Activated CD8-positive, alpha-beta memory T cell treated with anti-CD3 and anti-CD28 coated beads for 1 hour (primary cell): ENCODE data around the gene EHMT2.

Experiments used
- DNase-seq, 2 donors: peaks; one replicate each; pipeline ENCODE4 v3.0.0-alpha.2; 2020; ENCODE audit warnings: low read depth in 1 of 2; ENCODE audit errors: extremely low read depth in 1 of 2

EHMT2 gene

DNA sequence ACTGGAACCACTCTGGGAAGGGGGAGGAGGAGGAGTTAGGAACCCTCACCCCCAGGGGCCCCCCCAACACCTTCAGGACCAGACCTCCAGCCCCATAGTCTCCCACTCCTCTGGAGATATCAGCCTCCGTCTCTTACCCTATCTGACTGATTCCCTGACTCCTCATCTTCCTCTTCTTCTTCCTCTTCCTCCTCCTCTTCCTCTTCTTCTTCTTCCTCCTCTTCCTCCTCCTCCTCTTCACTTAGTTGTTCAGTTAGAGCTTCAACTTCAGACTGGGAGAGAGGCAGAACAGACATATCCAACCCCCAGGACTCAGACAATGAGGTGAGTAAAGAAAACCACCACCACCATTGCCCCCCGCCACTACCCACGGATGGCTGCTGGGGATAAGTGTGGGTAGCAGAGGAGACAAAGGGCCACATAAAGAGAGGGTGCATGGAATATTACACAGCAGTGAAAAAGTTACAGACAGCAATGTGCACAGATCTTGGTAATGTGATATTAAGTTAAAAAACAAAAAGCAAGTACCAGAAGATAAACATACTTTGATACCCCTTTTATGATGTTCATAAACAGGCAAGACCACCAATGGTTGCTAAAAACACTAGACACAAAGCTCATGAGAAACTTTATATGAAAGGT is 8.0 kb downstream of the EHMT2 start:
- DNase-seq: no peak

DNA sequence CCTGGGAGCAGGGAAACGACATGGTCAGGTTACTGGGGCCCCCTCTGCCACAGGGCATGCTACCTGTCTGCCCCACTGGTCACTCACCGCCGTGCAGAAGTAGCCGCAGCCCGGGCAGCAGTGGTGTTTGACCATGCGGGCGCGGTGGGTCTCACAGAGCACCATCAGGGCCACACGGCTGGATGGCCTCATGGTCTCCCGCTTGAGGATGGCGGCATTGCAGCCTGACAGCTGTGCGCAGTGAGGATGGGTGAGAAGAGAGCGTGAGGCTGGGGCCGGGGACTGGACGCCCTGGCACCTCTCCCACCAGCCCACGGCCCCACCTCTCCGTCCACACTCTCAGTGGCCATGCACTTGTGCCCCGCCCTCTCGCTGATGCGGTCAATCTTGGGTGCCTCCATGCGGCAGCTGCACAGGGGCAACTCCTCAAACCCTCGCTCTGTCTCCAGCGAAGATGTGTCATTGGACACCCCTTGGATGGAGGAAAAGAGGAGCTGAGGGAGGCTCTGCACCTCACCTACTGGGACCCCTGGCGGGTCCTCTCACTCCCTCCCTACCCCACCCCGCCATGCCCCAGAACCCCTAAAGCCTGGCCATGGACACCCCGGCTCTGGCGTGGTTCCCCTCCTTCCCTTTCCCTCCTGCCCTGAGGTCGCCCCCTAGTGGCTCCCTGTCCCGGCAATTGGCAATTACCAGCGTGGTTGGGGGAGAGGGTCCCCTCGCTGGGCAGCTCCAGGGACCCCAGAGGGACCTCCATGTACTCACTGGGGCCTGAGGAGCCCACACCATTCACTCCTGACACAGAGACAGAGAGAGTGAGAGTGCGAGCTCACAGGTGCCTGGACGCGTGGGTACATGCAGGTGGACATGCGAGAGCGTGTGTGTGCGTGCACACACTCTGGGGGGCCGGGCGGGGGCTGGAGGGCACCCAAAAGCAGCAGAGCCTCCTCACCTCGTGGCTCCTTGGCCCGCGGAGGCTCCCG is 8.9 kb downstream of the EHMT2 start:
- DNase-seq: peak in 1 of 2 donors; percentile 49

GRCh38 chr6:31887173-31888007 is 10.1 kb downstream of the EHMT2 start:
- no peak for DNase-seq

- no peak for DNase-seq
Measured at GRCh38 chr6:31886541-31886991, 10.9 kb downstream of the EHMT2 start.

DNA sequence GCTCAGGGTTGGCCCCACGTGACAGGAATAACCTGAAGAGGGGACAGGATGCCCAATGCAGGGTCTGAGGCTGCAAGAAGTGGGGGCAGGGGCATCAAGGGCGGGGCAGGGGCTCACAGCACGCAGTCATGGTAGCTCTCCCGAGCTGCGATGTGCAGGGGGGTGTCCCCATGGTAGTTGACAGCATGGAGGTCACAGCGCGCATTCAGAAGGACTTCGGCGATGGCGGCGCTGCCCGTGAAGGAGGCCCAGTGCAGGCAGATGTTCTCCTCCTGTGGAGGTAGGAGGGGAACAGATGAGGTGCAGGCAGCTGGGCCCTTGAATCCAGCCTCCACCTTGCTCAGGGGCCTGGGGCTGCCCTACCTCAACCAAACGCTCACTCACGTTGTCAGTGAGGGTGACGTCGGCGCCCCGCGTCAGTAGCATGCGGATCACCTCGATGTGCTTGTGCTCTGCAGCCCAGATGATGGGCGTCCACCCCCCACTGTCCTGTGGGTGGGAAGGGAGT is 12.9 kb downstream of the EHMT2 start:
- DNase-seq: no peak

GRCh38 chr6:31883676-31884075 is 13.8 kb downstream of the EHMT2 start:
- DNase-seq: no peak

DNA sequence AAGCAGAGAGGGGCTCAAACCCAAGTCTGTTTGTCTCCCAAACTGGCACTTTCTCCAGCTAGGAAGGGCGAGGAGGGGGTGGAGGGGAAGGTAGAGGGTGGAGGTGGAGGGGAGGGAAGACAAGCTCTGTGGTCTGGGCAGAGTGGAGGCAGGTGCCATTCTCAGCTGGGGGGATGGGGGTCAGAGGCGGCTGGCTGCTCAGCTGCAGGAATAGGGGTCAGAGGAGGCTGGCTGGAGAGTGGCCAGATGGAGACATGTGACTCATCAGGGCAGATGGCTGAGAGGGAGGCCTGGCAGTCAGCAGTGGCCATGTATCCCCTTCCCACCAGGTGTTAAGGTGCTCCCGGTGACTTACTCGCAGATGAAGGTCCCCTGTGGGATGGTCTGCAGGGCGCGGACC is 15.2 kb downstream of the EHMT2 start:
- DNase-seq: no peak

GRCh38 chr6:31881136-31881859 is 16.2 kb downstream of the EHMT2 start:
- no peak for DNase-seq

DNA sequence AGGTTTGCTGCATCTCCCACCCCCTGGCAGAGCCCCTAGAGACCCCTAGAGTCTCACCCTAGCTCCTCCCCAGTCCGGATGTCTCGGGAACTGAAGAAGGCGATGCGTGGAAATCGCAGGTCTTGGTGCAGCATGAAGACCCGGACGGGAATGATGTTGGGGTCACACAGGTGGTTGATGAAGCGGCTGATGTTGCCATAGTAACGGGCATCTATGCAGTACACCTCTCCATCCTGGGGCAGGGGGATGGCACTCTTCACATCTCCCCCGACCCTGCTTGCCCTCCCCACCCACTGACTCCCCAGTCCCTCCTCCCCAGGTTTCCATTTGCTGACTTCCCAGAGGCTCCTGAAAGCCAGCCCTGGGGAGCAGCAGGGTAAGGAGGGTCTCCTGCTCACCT is 16.9 kb downstream of the EHMT2 start:
- no peak for DNase-seq

DNA sequence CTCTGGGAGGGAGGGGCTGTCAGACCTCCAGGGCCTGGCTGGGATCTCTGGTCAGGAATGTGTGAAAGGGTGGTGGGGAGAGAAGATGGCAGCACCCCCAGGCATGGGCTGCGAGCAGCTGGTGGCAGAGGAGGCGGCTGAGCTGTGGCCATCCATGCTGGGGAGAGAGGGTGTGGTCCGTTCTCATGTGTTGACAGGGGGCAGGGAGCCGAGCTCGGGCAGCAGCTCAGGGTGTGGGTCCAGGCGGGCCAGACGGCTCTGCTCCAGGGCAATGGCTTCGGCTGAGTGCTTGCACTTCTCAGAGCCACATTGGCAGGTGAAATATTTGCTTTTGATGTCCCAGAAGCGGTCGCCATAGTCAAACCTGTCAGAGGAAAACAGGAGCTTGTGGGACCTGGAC is 17.6 kb downstream of the EHMT2 start:
- DNase-seq: no peak

DNA sequence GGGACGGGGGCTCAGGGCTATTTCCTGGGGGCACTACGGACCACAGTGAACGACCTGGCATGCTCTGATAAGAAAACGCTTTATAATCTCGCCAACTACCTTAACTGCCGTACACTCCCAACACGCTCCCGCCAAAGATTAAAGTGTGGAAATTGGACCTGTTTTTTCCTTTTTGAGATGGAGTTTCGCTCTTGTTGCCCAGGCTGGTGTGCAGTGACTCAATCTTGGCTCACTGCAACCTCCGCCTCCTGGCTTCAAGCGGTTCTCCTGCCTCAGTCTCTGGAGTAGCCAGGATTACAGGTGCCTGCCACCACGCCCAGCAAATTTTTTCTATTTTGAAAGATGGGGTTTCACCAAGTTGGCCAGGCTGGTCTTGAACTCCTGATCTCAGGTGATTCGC is 18.4 kb downstream of the EHMT2 start:
- DNase-seq: no peak

DNA sequence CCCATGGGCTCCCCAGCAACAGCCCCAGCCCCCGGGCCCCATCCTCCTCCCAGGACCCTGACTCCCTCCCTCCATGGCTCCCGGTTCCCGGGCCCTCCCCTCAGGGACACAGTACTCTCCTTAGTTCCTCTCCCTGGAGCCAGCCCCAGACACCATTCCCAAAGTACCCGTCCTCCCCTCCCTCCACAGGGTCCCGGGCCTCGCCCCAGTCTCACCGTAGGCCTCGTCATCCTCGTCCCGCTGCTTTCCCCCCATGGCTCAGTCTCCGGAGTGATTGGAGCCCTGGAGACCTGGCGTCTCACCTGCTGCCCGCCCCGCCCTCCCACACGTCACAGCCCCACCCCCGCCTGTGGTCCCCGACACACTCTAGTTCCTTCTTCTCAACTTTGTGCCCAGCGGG is 18.8 kb downstream of the EHMT2 start, which contains the start of gene SLC44A4:
Gene SLC44A4, minus strand, starts transcription at position 272 of the 400 bp plus-strand sequence. Its CDS starts 17 bp downstream, at position 255.
- no peak for DNase-seq

DNA sequence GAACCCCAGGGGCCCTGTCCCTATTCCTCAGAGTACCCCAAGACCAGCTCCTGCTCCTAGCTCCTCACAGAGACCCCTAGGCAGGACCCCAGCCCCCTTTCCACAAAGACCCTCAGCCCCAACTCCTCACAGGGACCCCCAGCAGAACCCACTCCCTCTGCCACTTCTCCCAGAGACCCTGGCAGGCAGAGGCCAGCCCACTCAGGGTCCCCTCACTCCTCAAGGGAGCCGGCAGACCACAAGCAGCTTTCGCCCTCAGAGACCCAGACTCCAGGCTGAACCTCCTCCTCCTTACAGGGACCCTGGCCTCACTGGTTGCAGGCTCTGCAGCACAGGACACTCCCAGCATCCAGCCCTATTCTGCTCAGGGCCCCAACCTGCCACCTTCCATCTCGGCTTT is 19.3 kb downstream of the EHMT2 start:
- DNase-seq: no peak

DNA sequence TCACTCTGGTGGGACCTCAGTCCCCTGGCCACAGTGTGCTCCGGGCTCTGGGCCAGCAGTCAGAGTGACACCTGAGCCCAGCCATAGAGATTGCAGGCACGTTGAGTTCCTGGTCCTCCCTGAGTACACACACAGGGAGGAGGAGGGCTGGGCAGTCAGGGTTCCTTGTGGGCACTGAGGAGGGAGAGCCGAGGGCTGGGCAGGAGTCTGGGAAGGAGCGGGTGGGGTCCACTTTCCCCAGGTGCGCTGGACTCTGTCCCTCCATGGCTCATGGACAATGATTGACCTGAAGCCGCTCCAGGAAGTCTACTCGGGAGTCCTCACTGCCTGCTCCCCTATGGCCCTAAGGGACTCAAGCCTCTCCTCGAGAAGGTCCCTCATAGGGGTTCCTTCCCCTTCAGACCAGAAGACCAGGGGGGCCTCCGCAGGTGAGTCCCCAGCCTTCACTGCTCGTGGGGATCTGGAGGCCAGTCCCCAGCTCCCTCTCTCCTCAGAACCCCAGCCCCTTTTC is 19.8 kb downstream of the EHMT2 start:
- no peak for DNase-seq

DNA sequence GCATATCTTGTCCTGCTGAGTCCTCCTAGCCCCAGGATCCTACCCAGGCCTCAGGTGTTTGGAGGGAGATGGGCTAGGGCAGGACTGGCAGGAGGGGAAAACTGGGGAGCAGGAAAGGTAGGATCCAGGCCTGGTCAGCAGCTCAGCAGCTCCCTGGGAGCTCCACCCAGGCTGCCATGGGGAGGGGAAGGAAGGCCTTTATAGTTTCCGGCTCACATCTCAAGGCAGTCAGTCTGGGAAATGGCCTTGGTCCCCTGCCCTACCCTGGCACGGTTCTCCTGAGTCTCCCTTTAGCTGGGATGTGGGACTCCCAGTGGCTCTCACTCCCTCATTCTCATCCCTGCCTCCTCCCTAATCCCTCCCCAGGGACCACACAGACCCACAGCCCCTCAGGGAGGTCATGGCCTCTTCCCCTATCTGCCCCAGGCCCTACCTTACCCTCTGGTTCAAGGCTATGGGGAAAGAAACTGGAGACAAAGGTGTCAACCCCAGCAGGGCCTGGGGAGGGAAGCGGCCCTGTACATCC is 20.3 kb downstream of the EHMT2 start:
- no peak for DNase-seq

DNA sequence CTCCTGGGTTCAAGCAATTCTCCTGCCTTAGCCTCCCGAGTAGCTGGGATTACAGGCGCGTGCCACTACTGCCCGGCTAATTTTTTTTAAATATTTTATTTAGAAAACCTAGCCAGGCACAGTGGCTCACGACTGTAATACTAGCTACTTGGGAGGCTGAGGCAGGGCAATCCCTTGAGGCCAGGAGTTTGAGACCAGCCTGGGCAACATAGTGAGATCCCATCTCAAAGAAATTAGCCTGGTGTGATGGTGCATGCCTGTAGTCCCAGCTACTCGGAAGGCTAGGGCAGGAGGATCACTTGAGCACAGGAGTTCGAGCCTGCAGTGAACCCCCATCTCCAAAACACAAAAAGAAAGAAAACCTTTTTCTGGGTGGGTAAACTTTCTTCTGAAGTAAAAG is 21.1 kb downstream of the EHMT2 start:
- DNase-seq: no peak

- no peak for DNase-seq
Measured at GRCh38 chr6:31875877-31876276, 21.6 kb downstream of the EHMT2 start.

DNA sequence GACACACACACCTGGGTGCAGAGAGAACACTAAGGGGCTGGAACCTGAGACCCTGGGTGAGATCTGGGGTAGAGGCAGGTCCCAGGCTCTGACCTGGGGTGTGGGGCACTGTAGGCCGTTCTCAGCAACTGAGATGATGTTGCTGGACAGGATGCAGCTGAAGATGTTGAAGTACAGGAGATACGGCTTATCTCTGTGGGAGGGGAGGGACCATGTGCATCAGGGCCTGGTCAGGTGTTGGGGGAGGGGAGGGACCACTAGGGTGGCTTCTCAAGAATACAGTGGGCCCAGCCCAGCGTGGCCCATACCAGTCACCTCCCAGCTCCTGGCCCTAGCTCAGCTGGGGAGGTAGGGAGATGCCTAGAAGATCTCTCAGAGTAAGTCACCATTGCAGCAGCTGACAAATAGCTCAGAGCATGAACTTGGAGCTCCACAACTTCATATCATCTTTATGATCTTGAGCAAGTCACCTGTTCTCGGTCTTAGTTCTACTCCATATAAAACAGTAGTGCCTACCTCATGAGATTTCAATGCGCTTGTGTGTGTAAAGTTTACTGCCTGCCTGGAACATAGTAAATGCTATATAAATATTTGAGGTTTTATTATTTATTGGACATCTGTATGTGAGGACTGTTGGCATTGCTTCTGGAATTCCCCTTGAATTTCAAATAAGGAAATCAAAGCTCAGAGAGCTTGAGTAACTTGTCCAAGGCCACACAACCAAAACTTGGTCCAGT is 22.5 kb downstream of the EHMT2 start:
- DNase-seq: no peak

GRCh38 chr6:31874084-31874670 is 23.3 kb downstream of the EHMT2 start:
- DNase-seq: no peak
